Loucy (cell line): Measurements from ENCODE around the gene GPR137.

Source experiments
- CTCF ChIP-seq: fragments of 200-600 bp; sonication (generic); conservative IDR thresholded peaks from 2 replicates; pipeline ENCODE4 v1.5.1; 2014; ENCODE audit warnings: mild to moderate bottlenecking, antibody characterized with exemption, low read length
- EZH2phosphoT487 ChIP-seq: fragments of 200-600 bp; IDR thresholded peaks from 2 replicates; pipeline ENCODE4 v1.6.1; 2018; ENCODE audit warnings: antibody characterized with exemption, mild to moderate bottlenecking, moderate library complexity, borderline replicate concordance

GRCh38 chr11:64313491-64314145 is 28.0 kb downstream of the GPR137 start:
- TF ChIP-seq CTCF (no peak), EZH2phosphoT487 (no peak)
